Glutamatergic neuron (in vitro differentiated cells): ENCODE measurements around the gene NOVA2. TPM values are rescaled to one million over a fixed set of nuclear protein-coding genes. Genes with fewer than 3 reads are reported as not detected.

Experiments
- DNase-seq: peaks from one replicate; pipeline ENCODE4 v3.0.0; 2022
- H3K27ac Mint-ChIP-seq: one replicate; pipeline ENCODE4 v1.8.0; 2020; ENCODE audit warnings: mild to moderate bottlenecking, mixed read lengths, inconsistent platforms; ENCODE audit not compliant: unreplicated experiment
- H3K27me3 Mint-ChIP-seq: one replicate; pipeline ENCODE4 v1.8.0; 2020; ENCODE audit warnings: mild to moderate bottlenecking, moderate library complexity, mixed read lengths, inconsistent platforms; ENCODE audit not compliant: unreplicated experiment
- H3K36me3 Mint-ChIP-seq: one replicate; pipeline ENCODE4 v1.8.0; 2020; ENCODE audit warnings: mild to moderate bottlenecking, mixed read lengths, inconsistent platforms; ENCODE audit not compliant: unreplicated experiment
- H3K4me1 Mint-ChIP-seq: one replicate; pipeline ENCODE4 v1.8.0; 2020; ENCODE audit warnings: mild to moderate bottlenecking, low read depth, mixed read lengths, inconsistent platforms; ENCODE audit not compliant: unreplicated experiment
- H3K4me3 Mint-ChIP-seq: one replicate; pipeline ENCODE4 v1.8.0; 2020; ENCODE audit warnings: mild to moderate bottlenecking, mixed read lengths, inconsistent platforms; ENCODE audit not compliant: unreplicated experiment
- H3K9me3 Mint-ChIP-seq: one replicate; pipeline ENCODE4 v1.8.0; 2020; ENCODE audit warnings: mild to moderate bottlenecking, moderate library complexity, mixed read lengths, inconsistent platforms; ENCODE audit not compliant: unreplicated experiment
- CTCF ChIP-seq: fragments of 200-600 bp; sonication (generic); IDR thresholded peaks from one replicate; pipeline ENCODE4 v1.5.0; 2021; ENCODE audit not compliant: partially characterized antibody, unreplicated experiment
- total RNA-seq: library from RNA; stranded (reverse); fragmentation: NEBNext Ultra II Directional; extraction: Animal tissue kit (Norgen Biotek cat#: 25700); gene quantifications from one replicate; pipeline ENCODE4 v1.2.1, GENCODE V29; 2021; ENCODE audit not compliant: unreplicated experiment

Gene NOVA2
- total RNA-seq, 1 donor from 2014 or later = 163 TPM

GRCh38 chr19:45981350-45981749 is 7.7 kb upstream of the NOVA2 start:
- DNase-seq = no peak
- Mint-ChIP-seq H3K27ac (peak overlapping the region; percentile 52), H3K36me3 (no peaks in the 10 kb centered on the region), H3K27me3 (peaks cover 9% of the 10 kb centered on the region), H3K4me3 (no peak overlapping the region), H3K9me3 (peaks cover 8% of the 10 kb centered on the region), H3K4me1 (peaks cover 20% of the 10 kb centered on the region)
- no peak for TF ChIP-seq CTCF

- peaks cover 20% of the 10 kb centered on the region for H3K27me3 Mint-ChIP-seq
Measured at GRCh38 chr19:45978156-45978555, 4.5 kb upstream of the NOVA2 start.

GRCh38 chr19:45976178-45976577 is 2.5 kb upstream of the NOVA2 start:
- H3K27me3 Mint-ChIP-seq = peaks cover 24% of the 10 kb centered on the region

More at GRCh38 chr19:45978156-45978555, 4.5 kb upstream of the NOVA2 start:
- H3K4me1 Mint-ChIP-seq = peaks cover 31% of the 10 kb centered on the region
- H3K36me3 Mint-ChIP-seq = no peaks in the 10 kb centered on the region
- no peak overlapping the region for H3K4me3 Mint-ChIP-seq
- no peak for DNase-seq
- peaks cover 17% of the 10 kb centered on the region for H3K9me3 Mint-ChIP-seq
- H3K27ac Mint-ChIP-seq = no peak overlapping the region
- TF ChIP-seq CTCF = no peak

GRCh38 chr19:45975306-45976070 is 1.8 kb upstream of the NOVA2 start:
- TF ChIP-seq CTCF = no peak
- Mint-ChIP-seq H3K4me3 (peak overlapping the region; percentile 85), H3K9me3 (peaks cover 20% of the 10 kb centered on the region), H3K27ac (peak overlapping the region; percentile 91), H3K4me1 (peaks cover 25% of the 10 kb centered on the region), H3K36me3 (peaks cover 5% of the 10 kb centered on the region), H3K27me3 (peaks cover 25% of the 10 kb centered on the region)
- DNase-seq = peak; percentile 79

More at GRCh38 chr19:45976178-45976577, 2.5 kb upstream of the NOVA2 start:
- peaks cover 5% of the 10 kb centered on the region for H3K36me3 Mint-ChIP-seq
- peaks cover 27% of the 10 kb centered on the region for H3K4me1 Mint-ChIP-seq
- DNase-seq = peak; percentile 79
- TF ChIP-seq CTCF = no peak
- peak overlapping the region; percentile 85 for H3K4me3 Mint-ChIP-seq
- H3K27ac Mint-ChIP-seq = peak overlapping the region; percentile 91
- H3K9me3 Mint-ChIP-seq = peaks cover 20% of the 10 kb centered on the region

- Mint-ChIP-seq H3K36me3 (peaks cover 11% of the 10 kb centered on the region), H3K4me1 (peaks cover 32% of the 10 kb centered on the region), H3K9me3 (peaks cover 20% of the 10 kb centered on the region), H3K27ac (peak overlapping the region; percentile 87), H3K4me3 (peak overlapping the region; percentile 99), H3K27me3 (peaks cover 28% of the 10 kb centered on the region)
- no peak for TF ChIP-seq CTCF
- DNase-seq = peak; percentile 50
Measured at GRCh38 chr19:45972947-45973540, 621 bp downstream of the NOVA2 start.
